ENCODE measurements around the gene RPL7A. TPM values are rescaled to one million over a fixed set of nuclear protein-coding genes. Genes with fewer than 3 reads are reported as not detected.
"Not testable (repeated sequence)": the region's sequence is repeated elsewhere in the genome, so short reads cannot be mapped to it uniquely, and the experiment has no call there.

RPL7A gene
- polyA plus RNA-seq, 3 donors: 2,345 to 2,776 (median 2,509) TPM

DNA sequence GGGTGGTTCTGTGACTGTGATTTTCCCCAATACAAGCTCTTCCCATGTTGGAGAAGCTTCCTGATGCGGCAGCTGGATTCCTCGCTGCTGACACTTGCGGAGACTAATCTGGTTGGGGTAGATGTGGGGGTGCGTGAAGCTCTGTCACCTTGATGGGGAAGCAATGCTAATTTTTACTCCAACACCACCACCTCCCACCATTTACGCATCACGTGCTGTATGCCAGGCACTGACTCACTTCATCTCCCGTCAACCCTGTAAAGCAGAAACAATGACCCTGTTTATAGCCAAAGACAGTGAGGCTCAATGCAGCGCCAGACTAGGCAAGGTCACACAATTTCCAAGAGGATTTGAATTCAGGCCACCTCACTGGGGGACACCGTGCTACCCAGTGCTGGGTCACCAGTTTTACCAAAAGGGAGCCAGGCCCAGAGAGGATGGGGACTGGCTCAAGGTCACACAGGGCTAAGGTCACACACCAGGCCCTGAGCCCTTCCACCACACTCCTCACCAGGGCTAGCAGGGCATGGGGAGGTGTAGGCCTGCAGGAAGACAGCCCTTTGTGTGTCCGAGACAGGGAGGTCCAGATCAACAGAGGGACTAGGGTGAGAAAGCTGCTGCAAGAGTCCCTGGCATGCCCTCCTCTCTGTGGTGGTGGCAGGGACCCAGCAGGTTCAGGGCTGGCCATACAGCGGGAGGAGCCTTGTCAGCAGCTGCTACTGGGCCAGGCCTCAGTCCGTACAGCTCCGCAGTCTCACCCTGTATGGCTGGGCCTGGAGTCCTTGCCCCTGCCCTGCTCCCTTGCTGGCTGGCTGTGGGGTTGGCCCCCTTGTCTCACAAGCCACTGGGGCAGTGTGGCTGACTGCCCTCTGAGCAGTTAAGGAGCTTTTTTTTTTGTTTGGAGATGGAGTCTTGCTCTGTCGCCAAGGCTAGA, 31.4 kb downstream of the RPL7A start:
- no peak for DNase-seq

DNA sequence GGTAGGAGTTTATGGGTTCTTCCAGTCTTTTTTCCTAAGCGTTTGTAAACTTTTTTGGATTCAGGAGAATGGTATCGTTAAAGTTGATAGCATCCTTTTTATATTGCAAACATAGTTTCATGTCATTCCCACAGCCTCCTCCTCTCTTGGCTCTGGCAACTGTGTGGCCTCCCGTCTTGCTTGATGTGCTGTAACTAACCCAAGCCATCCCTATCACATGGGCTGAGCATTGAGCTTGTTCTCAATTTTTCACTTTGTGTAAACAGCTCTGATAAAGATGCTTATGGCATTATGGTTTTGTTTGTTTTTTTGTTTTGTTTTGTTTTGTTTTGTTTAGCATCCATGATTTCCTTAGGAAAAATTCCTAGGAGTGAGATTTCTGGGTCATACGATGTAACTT, 32.7 kb downstream of the RPL7A start:
- no peak for DNase-seq

DNA sequence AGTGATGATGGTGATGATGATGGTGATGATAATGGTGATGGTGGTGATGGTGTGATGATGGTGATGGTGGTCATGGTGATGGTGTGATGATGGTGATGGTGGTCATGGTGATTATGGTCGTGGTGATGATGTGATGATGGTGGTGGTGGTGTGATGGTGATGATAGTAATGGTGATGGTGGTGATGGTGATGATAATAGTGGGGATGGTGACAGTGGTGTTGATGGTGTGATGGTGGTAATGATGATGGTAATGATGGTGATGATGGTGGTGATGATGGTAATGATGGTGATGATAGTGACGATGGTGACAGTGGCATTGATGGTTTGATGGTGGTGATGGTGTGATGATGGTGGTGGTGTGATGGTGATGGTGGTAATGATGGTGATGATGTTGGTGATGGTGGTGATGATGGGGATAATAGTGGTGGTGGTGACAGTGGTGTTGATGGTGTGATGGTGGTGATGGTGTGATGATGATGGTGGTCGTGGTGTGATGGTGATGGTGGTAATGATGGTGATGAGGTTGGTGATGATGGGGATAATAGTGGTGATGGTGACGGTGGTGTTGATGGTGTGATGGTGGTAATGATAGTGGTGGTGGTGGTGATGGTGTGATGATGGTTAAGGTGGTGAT, 34.6 kb downstream of the RPL7A start:
- DNase-seq: no peak

- DNase-seq: no peak
Measured at GRCh38 chr9:133383438-133383837, 35.4 kb downstream of the RPL7A start.

DNA sequence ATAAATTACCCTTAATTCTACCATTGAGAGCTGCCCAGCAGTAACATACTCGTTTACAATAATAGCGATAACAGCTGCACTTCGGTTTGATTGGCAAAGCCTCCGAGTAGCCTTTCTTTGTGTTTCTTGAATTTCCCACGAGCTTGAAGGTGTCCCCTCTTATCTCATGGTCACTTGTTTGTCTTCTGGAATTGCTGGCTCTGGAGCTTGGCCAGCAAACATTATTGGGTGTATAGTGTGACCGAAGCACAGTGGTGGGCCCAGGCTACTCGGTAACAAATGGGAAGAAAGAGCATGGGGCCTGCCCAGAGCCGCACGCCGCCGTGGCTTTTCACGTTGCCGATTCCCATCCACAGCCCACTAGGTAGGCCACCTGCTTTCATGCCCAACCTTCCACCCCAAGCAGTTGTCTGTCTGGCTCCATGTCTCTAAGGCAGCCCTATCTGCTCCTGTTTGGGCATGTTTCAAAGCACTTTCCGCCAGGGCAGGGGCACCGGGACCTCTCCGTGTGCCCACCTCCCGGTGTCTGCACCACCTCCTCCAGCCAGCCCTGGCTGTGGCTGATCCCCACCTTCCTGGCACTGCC, 36.8 kb downstream of the RPL7A start:
- no peak for DNase-seq

DNA sequence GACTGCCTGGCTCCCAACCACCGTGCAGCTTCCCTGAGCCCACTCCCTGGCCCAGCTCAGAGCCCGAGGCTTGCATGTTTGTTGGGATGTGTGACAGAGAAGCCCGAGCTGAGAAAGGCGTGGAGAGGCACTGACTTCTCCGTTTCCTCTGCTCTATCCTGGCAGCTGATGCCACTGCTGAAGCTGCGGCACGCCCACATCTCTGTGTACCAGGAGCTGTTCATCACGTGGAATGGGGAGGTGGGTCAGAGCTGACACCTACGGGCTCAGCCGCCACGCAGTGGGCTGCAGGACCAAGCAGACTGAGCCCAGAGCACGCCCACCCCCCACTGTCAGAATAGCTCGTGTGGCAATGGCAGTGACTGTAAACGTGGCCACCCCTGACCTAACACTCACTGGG, 37.4 kb downstream of the RPL7A start:
- no peak for DNase-seq

- no peak for DNase-seq
Measured at GRCh38 chr9:133386338-133386737, 38.3 kb downstream of the RPL7A start.

- DNase-seq: no peak
Measured at GRCh38 chr9:133387680-133388079, 39.7 kb downstream of the RPL7A start.

- no peak for DNase-seq
Measured at GRCh38 chr9:133389025-133389557, 41.1 kb downstream of the RPL7A start.

DNA sequence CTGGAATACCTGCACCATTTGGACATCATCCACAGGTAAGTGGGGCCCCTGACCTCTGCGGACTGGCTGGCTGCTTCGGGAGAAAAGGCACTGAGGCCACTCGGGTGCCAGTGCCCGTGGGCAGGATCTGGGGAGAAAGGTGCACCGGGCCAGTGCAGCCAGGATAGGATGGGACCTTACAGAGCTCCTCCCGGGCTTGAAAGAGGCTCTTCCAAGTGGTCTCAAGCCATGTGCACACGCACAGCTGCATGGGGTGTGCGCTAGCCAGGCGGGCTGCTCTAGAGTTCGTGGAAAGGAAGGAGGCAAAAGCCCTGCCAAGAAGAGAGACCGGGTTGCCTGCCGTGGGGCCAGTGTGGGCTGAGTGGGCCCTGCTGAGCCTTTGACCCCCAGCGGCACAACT, 41.5 kb downstream of the RPL7A start:
- DNase-seq: no peak

DNA sequence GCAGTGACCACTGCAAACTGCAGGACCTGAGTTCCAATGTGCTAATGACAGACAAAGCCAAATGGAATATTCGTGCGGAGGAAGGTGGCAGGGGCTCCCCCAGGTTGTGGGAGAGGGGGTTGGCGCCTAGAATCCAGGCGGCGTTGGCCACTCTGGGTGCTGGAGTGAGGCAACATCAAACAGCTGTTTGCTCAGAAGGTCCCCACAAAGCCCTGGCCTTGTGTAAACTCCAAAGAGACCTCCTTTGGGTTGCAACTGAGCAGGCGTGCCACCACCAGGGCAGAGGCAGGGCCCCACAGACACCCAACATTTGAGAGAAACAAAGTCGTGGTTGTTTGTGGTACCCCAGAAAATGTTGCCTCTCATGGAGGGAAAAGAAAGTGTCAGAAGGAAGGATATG, 42.7 kb downstream of the RPL7A start:
- no peak for DNase-seq

GRCh38 chr9:133391449-133391848, 43.4 kb downstream of the RPL7A start:
- not testable (repeated sequence) for DNase-seq

DNA sequence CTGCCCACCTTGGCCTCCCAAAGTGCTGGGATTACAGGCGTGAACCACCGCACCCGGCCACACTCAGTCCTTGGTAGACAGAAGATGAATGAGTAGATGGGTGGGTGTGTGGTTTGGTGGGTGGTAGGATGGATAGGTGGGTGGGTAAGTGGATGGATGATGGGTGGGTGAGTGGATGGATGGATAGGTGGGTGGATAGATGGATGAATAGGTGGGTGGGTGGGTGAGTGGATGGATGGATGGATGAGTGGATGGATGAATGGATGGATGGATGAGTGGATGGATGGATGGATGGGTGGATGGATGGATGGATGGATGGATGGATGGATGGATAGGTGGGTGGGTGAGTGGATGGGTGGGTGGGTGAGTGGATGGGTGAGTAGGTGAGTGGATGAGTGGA, 44.3 kb downstream of the RPL7A start:
- not testable (repeated sequence) for DNase-seq

- no peak for DNase-seq
Measured at GRCh38 chr9:133393399-133393798, 45.4 kb downstream of the RPL7A start.

- DNase-seq: no peak
Measured at GRCh38 chr9:133394687-133395271, 46.8 kb downstream of the RPL7A start.

- DNase-seq: no peak
Measured at GRCh38 chr9:133396952-133397351, 48.9 kb downstream of the RPL7A start.

DNA sequence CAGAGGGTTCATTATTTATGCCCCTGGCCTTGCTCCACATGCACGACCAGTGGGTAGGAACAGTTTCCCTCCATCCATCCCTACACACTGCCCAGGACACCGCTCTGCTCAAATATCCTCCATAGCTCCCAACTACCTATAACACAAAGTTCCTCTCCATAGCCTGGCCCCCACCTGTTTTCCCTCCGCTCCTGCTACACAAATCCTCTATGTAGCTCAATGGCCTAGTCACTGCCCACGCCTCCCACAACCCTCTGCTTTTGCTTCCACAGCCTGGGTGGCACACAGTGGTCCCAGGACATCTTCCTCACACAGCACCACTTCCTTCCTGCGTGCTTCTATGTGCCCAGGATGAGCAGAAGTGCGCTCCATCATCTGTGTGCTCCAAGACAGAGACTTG, 49.4 kb downstream of the RPL7A start:
- DNase-seq: no peak

GRCh38 chr9:133397895-133398294, 49.9 kb downstream of the RPL7A start:
- DNase-seq: no peak

GRCh38 chr9:133400292-133400691, 52.3 kb downstream of the RPL7A start:
- DNase-seq: no peak
